Cardiac septum (tissue), 1 donor: ENCODE data around the gene FOXA3. TPM values are rescaled to one million over a fixed set of nuclear protein-coding genes. Genes with fewer than 3 reads are reported as not detected.
A peak's percentile ranks its signal among the peaks of the same experiment; 100 is the strongest.
"Not testable (repeated sequence)": the region's sequence is repeated elsewhere in the genome, so short reads cannot be mapped to it uniquely, and the experiment has no call there.

Experiments used
- DNase-seq: peaks from one replicate; pipeline ENCODE4 v3.0.0-alpha.2; 2020; ENCODE audit warnings: low spot score
- intact Hi-C: fragments of 100-400 bp; cut with DNase I; formaldehyde crosslinking; loops from one replicate; pipeline ENCODE4 v1.14.0; 2022
- total RNA-seq: library from RNA; stranded (reverse); fragmentation: NEBNext Ultra II Directional; extraction: Animal tissue kit (Norgen Biotek cat#: 25700); gene quantifications from one replicate; pipeline ENCODE4 v1.2.1, GENCODE V29; 2021
- donor health status: DM: no; HTN: no; CAD: no.

Gene FOXA3
- total RNA-seq, 1 donor from 2014 or later = not detected

GRCh38 chr19:45885556-45886426 lies 21.7 kb downstream of the FOXA3 start, which contains the start of gene IRF2BP1:
Gene IRF2BP1 (minus strand): TSS chr19:45886141. CDS start chr19:45885774, 367 bp downstream.
- DNase-seq = peak; percentile 96
- intact Hi-C loops = loop anchor here (1.0 kb wide), 1 partner anchor 22 kb away; the partner anchor contains the start of gene SYMPK

- intact Hi-C loops = loop anchor here (1.0 kb wide), 1 partner anchor 23 kb away; the partner anchor contains the start of gene SYMPK
- DNase-seq = peak; percentile 96
Observed at GRCh38 chr19:45886427-45887199, 22.5 kb downstream of the FOXA3 start.

GRCh38 chr19:45887200-45887710 lies 23.1 kb downstream of the FOXA3 start:
- DNase-seq = no peak
- intact Hi-C loops = no loop called here

GRCh38 chr19:45889210-45889885 lies 25.2 kb downstream of the FOXA3 start:
- intact Hi-C loops = no loop called here
- no peak for DNase-seq

GRCh38 chr19:45890877-45891276 lies 26.8 kb downstream of the FOXA3 start:
- no peak for DNase-seq

GRCh38 chr19:45895519-45895972 lies 31.4 kb downstream of the FOXA3 start:
- intact Hi-C loops = no loop called here
- no peak for DNase-seq

More at GRCh38 chr19:45890877-45891276, 26.8 kb downstream of the FOXA3 start:
- intact Hi-C loops = no loop called here

GRCh38 chr19:45895983-45896599 lies 32.0 kb downstream of the FOXA3 start:
- DNase-seq, intact Hi-C loops: not testable (repeated sequence)

GRCh38 chr19:45897261-45897812 lies 33.2 kb downstream of the FOXA3 start:
- intact Hi-C loops = no loop called here
- no peak for DNase-seq

- DNase-seq = no peak
- intact Hi-C loops = no loop called here
Observed at GRCh38 chr19:45899253-45899652, 35.1 kb downstream of the FOXA3 start.

- intact Hi-C loops = no loop called here
- no peak for DNase-seq
Observed at GRCh38 chr19:45899919-45900589, 35.9 kb downstream of the FOXA3 start.

- DNase-seq = no peak
- intact Hi-C loops = no loop called here
Observed at GRCh38 chr19:45900738-45901431, 36.8 kb downstream of the FOXA3 start.

GRCh38 chr19:45901432-45901911 lies 37.3 kb downstream of the FOXA3 start:
- no peak for DNase-seq
- intact Hi-C loops = no loop called here

- intact Hi-C loops = no loop called here
- no peak for DNase-seq
Observed at GRCh38 chr19:45901912-45902650, 38.0 kb downstream of the FOXA3 start, which contains the start of gene MYPOP. Gene MYPOP (minus strand): TSS chr19:45902613. CDS start chr19:45901773, 840 bp downstream.

GRCh38 chr19:45902651-45903625 lies 38.8 kb downstream of the FOXA3 start:
- peak; percentile 99 for DNase-seq
- intact Hi-C loops = no loop called here

GRCh38 chr19:45905011-45905410 lies 40.9 kb downstream of the FOXA3 start:
- DNase-seq = no peak
- intact Hi-C loops = no loop called here

GRCh38 chr19:45906221-45906620 lies 42.1 kb downstream of the FOXA3 start:
- DNase-seq = no peak

More at GRCh38 chr19:45906221-45906620, 42.1 kb downstream of the FOXA3 start:
- intact Hi-C loops = no loop called here
